HFF-Myc (cell line): ENCODE measurements around the gene FEZF1.

Experiments
- DNase-seq: peaks from one replicate; pipeline ENCODE4 v3.0.0-alpha.2; 2011; ENCODE audit warnings: low read depth; ENCODE audit errors: extremely low read depth
- H3K4me3 ChIP-seq: replicated peaks from 2 replicates; pipeline ENCODE4 v1.5.1; 2011; ENCODE audit warnings: low read depth, mild to moderate bottlenecking, control low read depth, low read length
- TF ChIP-seq, protein P1 (sequence below): IDR thresholded peaks from 2 replicates; pipeline ENCODE4 v1.5.1; 2012; ENCODE audit warnings: mild to moderate bottlenecking, low read depth, low read length, control low read depth; ENCODE audit errors: missing control alignments

Gene FEZF1

GRCh38 chr7:122339145-122339904 is 34.8 kb upstream of the FEZF1 start:
- TF ChIP-seq, protein P1, sequence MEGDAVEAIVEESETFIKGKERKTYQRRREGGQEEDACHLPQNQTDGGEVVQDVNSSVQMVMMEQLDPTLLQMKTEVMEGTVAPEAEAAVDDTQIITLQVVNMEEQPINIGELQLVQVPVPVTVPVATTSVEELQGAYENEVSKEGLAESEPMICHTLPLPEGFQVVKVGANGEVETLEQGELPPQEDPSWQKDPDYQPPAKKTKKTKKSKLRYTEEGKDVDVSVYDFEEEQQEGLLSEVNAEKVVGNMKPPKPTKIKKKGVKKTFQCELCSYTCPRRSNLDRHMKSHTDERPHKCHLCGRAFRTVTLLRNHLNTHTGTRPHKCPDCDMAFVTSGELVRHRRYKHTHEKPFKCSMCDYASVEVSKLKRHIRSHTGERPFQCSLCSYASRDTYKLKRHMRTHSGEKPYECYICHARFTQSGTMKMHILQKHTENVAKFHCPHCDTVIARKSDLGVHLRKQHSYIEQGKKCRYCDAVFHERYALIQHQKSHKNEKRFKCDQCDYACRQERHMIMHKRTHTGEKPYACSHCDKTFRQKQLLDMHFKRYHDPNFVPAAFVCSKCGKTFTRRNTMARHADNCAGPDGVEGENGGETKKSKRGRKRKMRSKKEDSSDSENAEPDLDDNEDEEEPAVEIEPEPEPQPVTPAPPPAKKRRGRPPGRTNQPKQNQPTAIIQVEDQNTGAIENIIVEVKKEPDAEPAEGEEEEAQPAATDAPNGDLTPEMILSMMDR, result no peak
- DNase-seq, result no peak
- no peak overlapping the region for H3K4me3 ChIP-seq

DNA sequence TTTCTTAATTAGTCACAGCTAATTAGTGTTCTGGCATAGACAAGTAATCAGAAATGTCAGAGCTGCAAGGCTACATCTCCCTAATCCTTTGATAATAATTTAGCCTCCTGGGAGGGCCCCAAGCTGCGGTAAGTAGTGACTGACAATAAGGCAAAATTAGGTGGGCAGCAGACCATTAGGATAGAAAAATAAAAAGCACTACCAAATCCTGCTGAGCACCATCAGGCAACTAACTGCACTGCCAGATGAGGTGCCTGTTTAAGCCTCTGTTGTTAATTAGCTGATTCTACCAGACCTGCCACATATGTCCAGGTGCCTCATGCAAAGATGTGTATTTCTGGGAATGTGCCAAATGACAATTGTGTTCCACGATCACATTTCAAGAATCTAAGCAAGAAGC is 32.5 kb upstream of the FEZF1 start:
- H3K4me3 ChIP-seq, result no peak overlapping the region
- no peak for DNase-seq
- TF ChIP-seq, protein P1, result no peak

- TF ChIP-seq, protein P1, result no peak
- no peak for DNase-seq
- no peak overlapping the region for H3K4me3 ChIP-seq
These were observed 24.7 kb upstream of the FEZF1 start for GRCh38 chr7:122329145-122329802.

- TF ChIP-seq, protein P1, result no peak
- H3K4me3 ChIP-seq, result no peak overlapping the region
- DNase-seq, result no peak
These were observed 23.4 kb upstream of the FEZF1 start for GRCh38 chr7:122327969-122328368.

GRCh38 chr7:122316467-122317388 is 12.2 kb upstream of the FEZF1 start:
- DNase-seq, result no peak
- TF ChIP-seq, protein P1, result no peak
- H3K4me3 ChIP-seq, result no peak overlapping the region
